Mesothelial cell of epicardium (in vitro differentiated cells): ENCODE results near the gene CYB561D1. TPM values are rescaled to one million over a fixed set of nuclear protein-coding genes. Genes with fewer than 3 reads are reported as not detected.
A peak's percentile ranks its signal among the peaks of the same experiment; 100 is the strongest.

Source experiments
- DNase-seq, 2 experiments: peaks; one replicate each; pipeline ENCODE4 v3.0.0; 2021; ENCODE audit warnings: low spot score in 2 of 2; ENCODE audit not compliant: unreplicated experiment in 2 of 2
- H3K27ac Mint-ChIP-seq: 2 replicates; pipeline ENCODE4 v1.8.0; 2021; ENCODE audit warnings: mixed read lengths
- H3K27me3 Mint-ChIP-seq: 2 replicates; pipeline ENCODE4 v1.8.0; 2021; ENCODE audit warnings: low read depth, mixed read lengths
- H3K36me3 Mint-ChIP-seq: 2 replicates; pipeline ENCODE4 v1.8.0; 2021; ENCODE audit warnings: mixed read lengths
- H3K4me1 Mint-ChIP-seq: 2 replicates; pipeline ENCODE4 v1.8.0; 2021; ENCODE audit warnings: mixed read lengths
- H3K4me3 Mint-ChIP-seq: 2 replicates; pipeline ENCODE4 v1.8.0; 2021; ENCODE audit warnings: mild to moderate bottlenecking, moderate library complexity, mixed read lengths
- H3K9me3 Mint-ChIP-seq: 2 replicates; pipeline ENCODE4 v1.8.0; 2021; ENCODE audit warnings: mixed read lengths
- CTCF ChIP-seq: fragments of 200-600 bp; sonication (generic); IDR thresholded peaks from one replicate; pipeline ENCODE4 v1.5.0; 2021; ENCODE audit warnings: antibody characterized with exemption; ENCODE audit not compliant: unreplicated experiment
- total RNA-seq: library from RNA; stranded (reverse); gene quantifications from 3 replicates; pipeline ENCODE4 v1.2.1, GENCODE V29; 2021

CYB561D1 gene
- total RNA-seq, 1 donor from 2014 or later, result 9.5 TPM

- H3K36me3 Mint-ChIP-seq, result no peaks in the 10 kb centered on the region
- peaks cover 14% of the 10 kb centered on the region for H3K27me3 Mint-ChIP-seq
- peaks cover 5% of the 10 kb centered on the region for H3K4me1 Mint-ChIP-seq
- no peak for TF ChIP-seq CTCF
- H3K4me3 Mint-ChIP-seq, result no peak overlapping the region
- no peaks in the 10 kb centered on the region for H3K9me3 Mint-ChIP-seq
- H3K27ac Mint-ChIP-seq, result no peak overlapping the region
- DNase-seq, result no peak
Observed at GRCh38 chr1:109531826-109532364, 38.0 kb downstream of the CYB561D1 start.

GRCh38 chr1:109532365-109533136 is 38.7 kb downstream of the CYB561D1 start:
- peaks cover 7% of the 10 kb centered on the region for H3K27me3 Mint-ChIP-seq
- no peaks in the 10 kb centered on the region for H3K9me3 Mint-ChIP-seq
- peak; percentile 72 to 94 for DNase-seq
- H3K27ac Mint-ChIP-seq, result peak overlapping the region; percentile 47
- peak; percentile 94 for TF ChIP-seq CTCF
- peak overlapping the region; percentile 24 for H3K4me3 Mint-ChIP-seq
- peaks cover 5% of the 10 kb centered on the region for H3K4me1 Mint-ChIP-seq
- H3K36me3 Mint-ChIP-seq, result no peaks in the 10 kb centered on the region

GRCh38 chr1:109534307-109534858 is 40.5 kb downstream of the CYB561D1 start:
- Mint-ChIP-seq H3K36me3 (no peaks in the 10 kb centered on the region), H3K27ac (no peak overlapping the region), H3K27me3 (peaks cover 8% of the 10 kb centered on the region), H3K4me1 (peaks cover 5% of the 10 kb centered on the region), H3K9me3 (no peaks in the 10 kb centered on the region), H3K4me3 (no peak overlapping the region)
- no peak for DNase-seq
- TF ChIP-seq CTCF, result no peak

GRCh38 chr1:109535481-109535880 is 41.6 kb downstream of the CYB561D1 start:
- Mint-ChIP-seq H3K4me3 (no peak overlapping the region), H3K4me1 (peaks cover 5% of the 10 kb centered on the region), H3K36me3 (no peaks in the 10 kb centered on the region), H3K27me3 (peaks cover 15% of the 10 kb centered on the region), H3K9me3 (no peaks in the 10 kb centered on the region), H3K27ac (no peak overlapping the region)
- TF ChIP-seq CTCF, result no peak
- no peak for DNase-seq

GRCh38 chr1:109535971-109536491 is 42.1 kb downstream of the CYB561D1 start:
- Mint-ChIP-seq H3K27me3 (peaks cover 19% of the 10 kb centered on the region), H3K9me3 (no peaks in the 10 kb centered on the region), H3K4me3 (no peak overlapping the region), H3K4me1 (peaks cover 5% of the 10 kb centered on the region), H3K27ac (no peak overlapping the region), H3K36me3 (no peaks in the 10 kb centered on the region)
- DNase-seq, result no peak
- no peak for TF ChIP-seq CTCF
